Thyroid gland (tissue), 4 donors: ENCODE data around the gene OPN4. TPM values are rescaled to one million over a fixed set of nuclear protein-coding genes. Genes with fewer than 3 reads are reported as not detected.

Source experiments
- DNase-seq, 2 donors: peaks; one replicate each; pipeline ENCODE4 v3.0.0-alpha.2; 2019
- H3K27ac ChIP-seq, 3 donors: fragments of 200-600 bp; sonication (generic); 1 replicate in 2 of 3; 2 replicates in 1 of 3; pipeline ENCODE4 v1.5.1; 2016 to 2019; ENCODE audit warnings: mild to moderate bottlenecking in 1 of 3, moderate library complexity in 1 of 3
- H3K27me3 ChIP-seq: fragments of 200-600 bp; sonication (generic); one replicate; pipeline ENCODE4 v1.5.1; 2019
- H3K36me3 ChIP-seq, 2 donors: fragments of 200-600 bp; sonication (generic); one replicate each; pipeline ENCODE4 v1.5.1; 2016 to 2019
- H3K4me1 ChIP-seq, 2 donors: fragments of 200-600 bp; sonication (generic); one replicate each; pipeline ENCODE4 v1.5.1; 2017 to 2019
- H3K4me3 ChIP-seq, 3 donors: fragments of 200-600 bp; sonication (generic); replicated peaks in 1 of 3; 1 replicate in 2 of 3; 2 replicates in 1 of 3; pipeline ENCODE4 v1.5.1; 2016; ENCODE audit warnings: mild to moderate bottlenecking in 1 of 3
- H3K9me3 ChIP-seq: fragments of 200-600 bp; sonication (generic); one replicate; pipeline ENCODE4 v1.5.1; 2017
- CTCF ChIP-seq, 6 experiments: fragments of 200-600 bp in 3 of 6; fragments of 450-650 bp in 3 of 6; sonication (generic) in 3 of 6; IDR thresholded peaks; one replicate each; pipeline ENCODE4 v1.5.1; 2016 to 2019; ENCODE audit warnings: antibody characterized with exemption in 6 of 6, mild to moderate bottlenecking in 2 of 6, inconsistent platforms in 1 of 6, moderate library complexity in 1 of 6
- POLR2A ChIP-seq, 2 donors: fragments of 450-650 bp; IDR thresholded peaks; one replicate each; pipeline ENCODE4 v1.6.1; 2017; ENCODE audit warnings: antibody characterized with exemption in 2 of 2, mild to moderate bottlenecking in 2 of 2, moderate library complexity in 1 of 2
- WGBS, 2 donors: methylation state at CpG; one replicate each; pipeline ENCODE4 v1.1.5; 2017; 5-methylcytosine and 5-hydroxymethylcytosine counted together
- intact Hi-C: fragments of 100-400 bp; cut with DNase I; formaldehyde crosslinking; loops from one replicate; pipeline ENCODE4 v1.15.1; 2023
- total RNA-seq, 4 donors: library from RNA; depleted of rRNA; stranded (reverse); fragments of >200 nt; gene quantifications; one replicate each; pipeline ENCODE4 v1.2.3, GENCODE V29; 2016

Gene OPN4
- total RNA-seq, 4 donors from 2014 or later, result 0.24 TPM; not detected in 3

GRCh38 chr10:86700851-86701617 lies 46.7 kb downstream of the OPN4 start:
- no peak for TF ChIP-seq CTCF (IDR thresholded peaks at IDR 0.05)
- TF ChIP-seq POLR2A (IDR thresholded peaks at IDR 0.05), result no peak
- intact Hi-C loops, result no loop called here
- Histone ChIP-seq H3K36me3 (no peaks in the 10 kb centered on the region), H3K9me3 (no peaks in the 10 kb centered on the region), H3K27me3 (no peaks in the 10 kb centered on the region), H3K4me3 (no peak overlapping the region), H3K4me1 (no peaks in the 10 kb centered on the region), H3K27ac (no peak overlapping the region)
- DNase-seq, result no peak
- 95 to 98% methylated on average over 8 to 12 of the region's 12 CpGs for WGBS, 2 donors

DNA sequence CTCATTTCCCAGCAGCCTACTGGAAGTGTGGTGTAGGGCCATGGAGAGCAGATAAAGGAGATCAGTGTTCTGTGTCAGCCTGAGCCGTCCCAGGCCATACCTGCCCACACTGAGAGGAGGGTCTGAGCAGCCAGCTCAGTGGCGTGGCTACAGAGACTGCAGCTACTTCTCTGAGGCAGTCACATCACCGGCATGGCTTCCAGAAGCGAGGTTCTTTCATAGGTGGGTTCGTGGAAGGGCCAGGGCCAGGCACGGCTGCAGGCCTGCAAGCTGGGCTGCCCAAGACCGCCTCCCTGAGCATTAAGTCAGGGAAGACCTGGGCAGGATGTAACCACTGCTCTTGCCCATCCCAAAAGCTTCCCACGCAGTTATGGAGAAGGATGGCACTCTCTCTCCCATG lies 48.8 kb downstream of the OPN4 start:
- 93 to 94% methylated on average over 5 to 8 of the region's 8 CpGs for WGBS, 2 donors
- intact Hi-C loops, result no loop called here
- Histone ChIP-seq H3K27me3 (no peaks in the 10 kb centered on the region), H3K9me3 (no peaks in the 10 kb centered on the region), H3K4me3 (no peak overlapping the region), H3K4me1 (peaks cover 0 to 6% of the 10 kb centered on the region in 2 donors), H3K27ac (no peak overlapping the region), H3K36me3 (no peaks in the 10 kb centered on the region)
- no peak for TF ChIP-seq POLR2A (IDR thresholded peaks at IDR 0.05)
- no peak for DNase-seq

GRCh38 chr10:86705139-86705538 lies 50.8 kb downstream of the OPN4 start:
- Histone ChIP-seq H3K27ac (no peak overlapping the region), H3K36me3 (no peaks in the 10 kb centered on the region), H3K27me3 (no peaks in the 10 kb centered on the region), H3K4me3 (no peak overlapping the region), H3K4me1 (peaks cover 10 to 22% of the 10 kb centered on the region in 2 donors), H3K9me3 (no peaks in the 10 kb centered on the region)
- no peak for DNase-seq
- TF ChIP-seq CTCF (IDR thresholded peaks at IDR 0.05) (no peak), POLR2A (IDR thresholded peaks at IDR 0.05) (no peak)
- WGBS, 2 donors, result 95 to 100% methylated on average over 1 of the region's 1 CpG
- intact Hi-C loops, result loop anchor here (5.0 kb wide), 1 partner anchor 192 kb away; no protein-coding TSS in a partner anchor

DNA sequence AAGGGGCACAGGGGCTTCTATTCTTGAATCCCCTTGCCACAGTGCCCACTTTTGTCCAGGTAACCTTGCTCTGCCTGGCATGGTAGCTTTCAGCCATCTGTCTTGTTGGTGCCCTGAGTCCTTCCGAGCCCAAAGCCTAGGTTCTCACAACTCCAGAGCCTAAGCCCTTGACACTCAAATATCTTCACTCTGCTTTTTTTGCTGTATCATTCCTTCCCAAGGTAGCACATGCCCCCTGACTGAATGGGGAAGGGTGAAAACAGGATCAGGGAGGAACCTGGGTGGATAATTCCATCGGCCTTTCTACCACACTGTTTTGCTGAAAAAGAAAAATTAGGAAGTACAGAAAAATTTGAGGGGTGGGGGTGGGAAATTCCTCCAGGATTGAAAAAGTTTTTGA lies 51.6 kb downstream of the OPN4 start:
- H3K4me3 ChIP-seq, result no peak overlapping the region
- WGBS, 2 donors, result 93 to 94% methylated on average over 2 of the region's 2 CpGs
- H3K27me3 ChIP-seq, result no peaks in the 10 kb centered on the region
- no peak for DNase-seq
- H3K4me1 ChIP-seq, result peaks cover 16 to 29% of the 10 kb centered on the region in 2 donors
- H3K9me3 ChIP-seq, result no peaks in the 10 kb centered on the region
- intact Hi-C loops, result loop anchor here (5.0 kb wide), 1 partner anchor 191 kb away; no protein-coding TSS in a partner anchor
- TF ChIP-seq CTCF (IDR thresholded peaks at IDR 0.05) (no peak), POLR2A (IDR thresholded peaks at IDR 0.05) (no peak)
- no peak overlapping the region for H3K27ac ChIP-seq
- H3K36me3 ChIP-seq, result no peaks in the 10 kb centered on the region

DNA sequence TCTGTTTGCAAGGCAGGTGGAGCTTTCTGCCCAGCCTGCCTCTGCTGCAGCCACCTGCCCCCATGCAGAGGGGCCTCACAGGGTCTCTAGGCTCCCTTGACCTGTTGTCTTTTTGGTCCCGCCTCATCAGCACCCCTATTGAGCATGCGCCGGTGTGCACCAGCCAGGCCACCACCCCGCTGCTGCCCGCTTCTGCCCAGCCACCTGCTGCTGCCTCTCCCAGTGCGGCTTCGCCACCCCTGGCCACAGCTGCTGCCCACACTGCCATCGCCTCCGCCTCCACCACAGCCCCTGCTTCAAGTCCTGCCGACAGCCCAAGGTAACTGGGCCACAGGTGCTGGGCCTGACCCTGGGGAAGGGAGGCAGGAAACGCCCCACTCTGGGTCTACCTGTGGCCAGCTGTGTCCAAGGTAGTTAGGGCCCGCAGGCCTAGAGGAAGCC lies 52.1 kb downstream of the OPN4 start:
- Histone ChIP-seq H3K36me3 (no peaks in the 10 kb centered on the region), H3K27me3 (no peaks in the 10 kb centered on the region), H3K4me3 (no peak overlapping the region), H3K9me3 (no peaks in the 10 kb centered on the region), H3K4me1 (peaks cover 17 to 30% of the 10 kb centered on the region in 2 donors), H3K27ac (no peak overlapping the region)
- 98 to 100% methylated on average over 8 to 12 of the region's 12 CpGs for WGBS, 2 donors
- TF ChIP-seq CTCF (IDR thresholded peaks at IDR 0.05), result no peak
- no peak for TF ChIP-seq POLR2A (IDR thresholded peaks at IDR 0.05)
- intact Hi-C loops, result loop anchor here (5.0 kb wide), 1 partner anchor 191 kb away; no protein-coding TSS in a partner anchor
- no peak for DNase-seq
